ENCODE measurements around the gene ANKRD55. TPM values are rescaled to one million over a fixed set of nuclear protein-coding genes. Genes with fewer than 3 reads are reported as not detected.
"Not testable (repeated sequence)": the region's sequence is repeated elsewhere in the genome, so short reads cannot be mapped to it uniquely, and the experiment has no call there.

Gene ANKRD55
- polyA plus RNA-seq, 3 donors = 1.3 to 2.0 (median 1.7) TPM

GRCh38 chr5:56106837-56107236 lies 126.3 kb downstream of the ANKRD55 start:
- DNase-seq = no peak

GRCh38 chr5:56105511-56106291 lies 127.4 kb downstream of the ANKRD55 start:
- DNase-seq = peak; percentile 14

GRCh38 chr5:56102889-56103288 lies 130.2 kb downstream of the ANKRD55 start:
- no peak for DNase-seq

GRCh38 chr5:56102207-56102606 lies 130.9 kb downstream of the ANKRD55 start:
- DNase-seq = not testable (repeated sequence)

- no peak for DNase-seq
These were observed 131.9 kb downstream of the ANKRD55 start for GRCh38 chr5:56101180-56101579.

GRCh38 chr5:56100439-56101176 lies 132.5 kb downstream of the ANKRD55 start:
- no peak for DNase-seq

- DNase-seq = peak; percentile 23
These were observed 133.8 kb downstream of the ANKRD55 start for GRCh38 chr5:56099346-56099745.

GRCh38 chr5:56097055-56097454 lies 136.1 kb downstream of the ANKRD55 start:
- no peak for DNase-seq

GRCh38 chr5:56095579-56096102 lies 137.5 kb downstream of the ANKRD55 start:
- no peak for DNase-seq

GRCh38 chr5:56094579-56095361 lies 138.4 kb downstream of the ANKRD55 start:
- no peak for DNase-seq

GRCh38 chr5:56093970-56094369 lies 139.2 kb downstream of the ANKRD55 start:
- DNase-seq = no peak

GRCh38 chr5:56092115-56092514 lies 141.0 kb downstream of the ANKRD55 start:
- no peak for DNase-seq

- DNase-seq = no peak
These were observed 141.5 kb downstream of the ANKRD55 start for GRCh38 chr5:56091664-56092063.

GRCh38 chr5:56090793-56091460 lies 142.2 kb downstream of the ANKRD55 start:
- DNase-seq = no peak

GRCh38 chr5:56088967-56089829 lies 143.9 kb downstream of the ANKRD55 start:
- DNase-seq = no peak

GRCh38 chr5:56088431-56088949 lies 144.6 kb downstream of the ANKRD55 start:
- no peak for DNase-seq

GRCh38 chr5:56085193-56085592 lies 147.9 kb downstream of the ANKRD55 start:
- DNase-seq = no peak

- DNase-seq = no peak
These were observed 149.8 kb downstream of the ANKRD55 start for GRCh38 chr5:56083286-56083854.

- DNase-seq = not testable (repeated sequence)
These were observed 152.0 kb downstream of the ANKRD55 start for GRCh38 chr5:56081053-56081642.

Data from renal pelvis (tissue), 4 donors.